HEK293 (cell line): ENCODE data around the gene IL17D.

Source experiments
- CTCF ChIA-PET: fragments of 350-600 bp; formaldehyde crosslinking; extraction: SDS; loops from one replicate; lab custom pipeline; 2021; ENCODE audit warnings: antibody characterized with exemption; lab: Yijun Ruan, JAX
- POLR2A ChIA-PET: fragments of 300-600 bp; formaldehyde crosslinking; extraction: SDS; loops from one replicate; lab custom pipeline; 2020; ENCODE audit warnings: antibody characterized with exemption, inconsistent platforms; lab: Yijun Ruan, JAX
- H3K27ac ChIP-seq: fragments of 200-500 bp; sonication (Bioruptor generic); 2 replicates; pipeline ENCODE4 v1.5.1; 2014; ENCODE audit warnings: low read depth, low read length, control low read depth, inconsistent platforms; ENCODE audit errors: extremely low read depth
- H3K36me3 ChIP-seq, 2 experiments: fragments of 200-500 bp in 1 of 2; sonication (Bioruptor generic) in 1 of 2; 1 replicate in 1 of 2; 2 replicates in 1 of 2; pipeline ENCODE4 v1.5.1; 2014 to 2017; ENCODE audit warnings: inconsistent platforms in 2 of 2, low read length in 2 of 2; ENCODE audit not compliant: control insufficient read depth in 2 of 2, insufficient read depth in 1 of 2
- H3K4me1 ChIP-seq: fragments of 200-500 bp; sonication (Bioruptor generic); 2 replicates; pipeline ENCODE4 v1.5.1; 2014; ENCODE audit warnings: mild to moderate bottlenecking, low read length, inconsistent platforms; ENCODE audit not compliant: control insufficient read depth, insufficient read depth
- H3K4me3 ChIP-seq: 2 replicates; pipeline ENCODE4 v1.5.1; 2011; ENCODE audit warnings: low read depth, mild to moderate bottlenecking, control low read depth, low read length, moderate library complexity
- H3K9me3 ChIP-seq: fragments of 200-500 bp; sonication (Bioruptor generic); 2 replicates; pipeline ENCODE4 v1.5.1; 2014; ENCODE audit warnings: low read depth, low read length, inconsistent platforms; ENCODE audit not compliant: control insufficient read depth, insufficient read depth
- HOXC10 ChIP-seq: sonication (generic); formaldehyde crosslinking; IDR thresholded peaks from 2 replicates; pipeline ENCODE4 v1.8.1; 2023; ENCODE audit warnings: mild to moderate bottlenecking, missing genetic modification reagents
- HOXD13 ChIP-seq: sonication (generic); formaldehyde crosslinking; IDR thresholded peaks from 2 replicates; pipeline ENCODE4 v1.8.0; 2022; ENCODE audit warnings: missing genetic modification reagents, borderline replicate concordance
- KLF16 ChIP-seq: fragments of 450-650 bp; formaldehyde crosslinking; IDR thresholded peaks from 2 replicates; pipeline ENCODE4 v1.5.1; 2017; ENCODE audit warnings: missing biosample characterization, missing genetic modification characterization
- REPIN1 ChIP-seq: fragments of 450-650 bp; formaldehyde crosslinking; IDR thresholded peaks from 2 replicates; pipeline ENCODE4 v1.5.1; 2017; ENCODE audit warnings: missing biosample characterization, missing genetic modification characterization, low read depth
- TRIM28 ChIP-seq: IDR thresholded peaks from 2 replicates; pipeline ENCODE4 v1.6.1; 2011; ENCODE audit warnings: low read length, control low read depth, borderline replicate concordance
- ZFP37 ChIP-seq: fragments of 450-650 bp; formaldehyde crosslinking; IDR thresholded peaks from 2 replicates; pipeline ENCODE4 v1.5.1; 2016; ENCODE audit warnings: missing biosample characterization, missing genetic modification characterization
- ZIC2 ChIP-seq: fragments of 450-650 bp; formaldehyde crosslinking; IDR thresholded peaks from 2 replicates; pipeline ENCODE4 v1.5.1; 2016; ENCODE audit warnings: missing biosample characterization, missing genetic modification characterization
- ZNF138 ChIP-seq: fragments of 450-650 bp; formaldehyde crosslinking; IDR thresholded peaks from 2 replicates; pipeline ENCODE4 v1.5.1; 2016; ENCODE audit warnings: missing biosample characterization, missing genetic modification characterization, borderline replicate concordance
- ZNF184 ChIP-seq: fragments of 450-650 bp; IDR thresholded peaks from 2 replicates; pipeline ENCODE4 v1.5.1; 2018; ENCODE audit warnings: missing biosample characterization, mild to moderate bottlenecking, missing genetic modification characterization
- ZNF221 ChIP-seq: fragments of 450-650 bp; formaldehyde crosslinking; IDR thresholded peaks from 2 replicates; pipeline ENCODE4 v1.5.1; 2017; ENCODE audit warnings: missing biosample characterization, missing genetic modification characterization, borderline replicate concordance
- ZNF266 ChIP-seq: fragments of 450-650 bp; formaldehyde crosslinking; IDR thresholded peaks from 2 replicates; pipeline ENCODE4 v1.5.1; 2016; ENCODE audit warnings: missing biosample characterization, missing genetic modification characterization, low read depth
- ZNF302 ChIP-seq: fragments of 450-650 bp; formaldehyde crosslinking; IDR thresholded peaks from 2 replicates; pipeline ENCODE4 v1.5.1; 2016; ENCODE audit warnings: missing biosample characterization, missing genetic modification characterization, low read depth
- ZNF324 ChIP-seq: fragments of 450-650 bp; formaldehyde crosslinking; IDR thresholded peaks from 2 replicates; pipeline ENCODE4 v1.5.1; 2016; ENCODE audit warnings: missing biosample characterization, missing genetic modification characterization
- ZNF394 ChIP-seq: fragments of 450-650 bp; formaldehyde crosslinking; IDR thresholded peaks from 2 replicates; pipeline ENCODE4 v1.5.1; 2016; ENCODE audit warnings: missing biosample characterization, missing genetic modification characterization, mild to moderate bottlenecking, moderate library complexity, borderline replicate concordance
- ZNF521 ChIP-seq: fragments of 450-650 bp; formaldehyde crosslinking; IDR thresholded peaks from 2 replicates; pipeline ENCODE4 v1.5.1; 2017; ENCODE audit warnings: missing biosample characterization, mild to moderate bottlenecking, missing genetic modification characterization
- ZNF544 ChIP-seq: fragments of 450-650 bp; formaldehyde crosslinking; IDR thresholded peaks from 2 replicates; pipeline ENCODE4 v1.5.0; 2017; ENCODE audit warnings: missing biosample characterization, missing genetic modification characterization
- ZNF623 ChIP-seq: fragments of 450-650 bp; formaldehyde crosslinking; IDR thresholded peaks from 2 replicates; pipeline ENCODE4 v1.5.1; 2016; ENCODE audit warnings: missing biosample characterization, missing genetic modification characterization
- ZNF626 ChIP-seq: fragments of 450-650 bp; sonication (Bioruptor Pico); formaldehyde crosslinking; IDR thresholded peaks from 2 replicates; pipeline ENCODE4 v1.5.1; 2018; ENCODE audit warnings: missing biosample characterization, missing genetic modification characterization, inconsistent platforms
- ZNF837 ChIP-seq: fragments of 450-650 bp; formaldehyde crosslinking; IDR thresholded peaks from 2 replicates; pipeline ENCODE4 v1.5.1; 2016; ENCODE audit warnings: missing biosample characterization, missing genetic modification characterization
- ZSCAN30 ChIP-seq: fragments of 450-650 bp; IDR thresholded peaks from 2 replicates; pipeline ENCODE4 v1.5.1; 2018; ENCODE audit warnings: missing biosample characterization, mild to moderate bottlenecking, missing genetic modification characterization, moderate library complexity
- TF ChIP-seq, protein P1 (sequence below): fragments of 450-650 bp; formaldehyde crosslinking; IDR thresholded peaks from 2 replicates; pipeline ENCODE4 v1.5.1; 2017; ENCODE audit warnings: missing biosample characterization, missing genetic modification characterization
- TF ChIP-seq, protein P2 (sequence below): fragments of 450-650 bp; formaldehyde crosslinking; IDR thresholded peaks from 2 replicates; pipeline ENCODE4 v1.5.1; 2016; ENCODE audit warnings: missing biosample characterization, missing genetic modification characterization
- TF ChIP-seq, protein P3 (sequence below): fragments of 450-650 bp; formaldehyde crosslinking; IDR thresholded peaks from 2 replicates; pipeline ENCODE4 v1.5.1; 2016; ENCODE audit warnings: missing biosample characterization, missing genetic modification characterization

Gene IL17D

DNA sequence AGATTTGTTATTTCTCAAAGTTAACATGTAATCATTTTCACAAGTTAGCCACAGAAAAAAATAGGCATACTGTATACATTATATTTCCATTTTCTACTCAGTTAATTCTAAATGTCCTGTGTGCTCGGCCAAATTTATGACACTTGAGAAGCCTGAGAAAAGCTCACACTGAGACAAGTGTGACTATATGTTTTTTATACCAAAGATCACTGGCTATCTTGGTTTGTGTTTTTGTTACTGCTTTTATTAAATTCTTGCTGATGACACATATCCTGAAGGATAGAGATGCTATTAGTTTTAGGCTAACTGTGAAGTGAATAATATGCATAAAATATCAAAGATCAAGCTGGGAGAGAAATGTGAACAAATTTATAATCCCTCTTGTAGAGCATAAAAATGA, 49.3 kb upstream of the IL17D start:
- no peak for TF ChIP-seq ZNF266 (tag by site-specific recombination)
- TF ChIP-seq, all 188 proteins: peak for 0
- Histone ChIP-seq H3K4me3 (no peak overlapping the region), H3K27ac (no peak overlapping the region), H3K36me3 (peaks cover 0 to 4% of the 10 kb centered on the region in 2 experiments; a peak in 1 of 3 replicates), H3K9me3 (no peaks in the 10 kb centered on the region), H3K4me1 (no peaks in the 10 kb centered on the region)
- ChIA-PET CTCF (interaction anchor here (0.5 kb wide), 1 partner anchor 36 kb away, joined by 4 read pairs; no protein-coding TSS in a partner anchor), POLR2A (no interaction called here)

DNA sequence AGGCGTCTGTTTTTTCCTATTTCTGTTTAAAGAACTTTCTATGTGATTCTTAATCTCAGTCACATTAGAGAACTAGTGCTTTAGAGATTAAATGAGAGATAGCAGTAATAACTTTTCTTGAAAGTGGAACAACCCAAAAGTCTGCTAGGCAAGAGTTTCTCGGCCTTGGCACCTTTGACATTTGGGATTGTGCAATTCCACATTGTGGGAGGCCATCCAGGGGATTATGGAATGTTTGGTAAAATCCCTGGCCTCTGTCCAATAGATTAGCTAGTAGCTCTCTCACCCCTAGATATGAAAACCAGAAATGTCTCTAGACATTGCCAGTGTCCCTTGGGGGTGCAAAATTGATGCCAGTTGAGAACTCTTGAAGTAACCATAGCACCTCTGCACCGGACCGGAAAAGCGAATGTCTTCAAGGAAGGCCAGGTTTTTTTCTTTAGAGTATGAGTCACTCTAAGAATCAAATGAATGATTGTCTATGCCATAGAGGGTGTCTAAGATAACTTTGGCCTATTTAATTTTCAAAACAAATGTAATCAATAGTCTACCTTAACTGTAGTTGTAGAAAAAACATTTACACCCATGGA, 45.0 kb upstream of the IL17D start:
- Histone ChIP-seq H3K27ac (no peak overlapping the region), H3K9me3 (no peaks in the 10 kb centered on the region), H3K36me3 (peaks cover 0 to 9% of the 10 kb centered on the region in 2 experiments; a peak in 1 of 3 replicates), H3K4me1 (no peaks in the 10 kb centered on the region), H3K4me3 (no peak overlapping the region)
- ChIA-PET CTCF (no interaction called here), POLR2A (no interaction called here)
- TF ChIP-seq HOXC10 (CRISPR knock-in tag): no peak
- no peak for TF ChIP-seq ZNF394 (tag by site-specific recombination)

DNA sequence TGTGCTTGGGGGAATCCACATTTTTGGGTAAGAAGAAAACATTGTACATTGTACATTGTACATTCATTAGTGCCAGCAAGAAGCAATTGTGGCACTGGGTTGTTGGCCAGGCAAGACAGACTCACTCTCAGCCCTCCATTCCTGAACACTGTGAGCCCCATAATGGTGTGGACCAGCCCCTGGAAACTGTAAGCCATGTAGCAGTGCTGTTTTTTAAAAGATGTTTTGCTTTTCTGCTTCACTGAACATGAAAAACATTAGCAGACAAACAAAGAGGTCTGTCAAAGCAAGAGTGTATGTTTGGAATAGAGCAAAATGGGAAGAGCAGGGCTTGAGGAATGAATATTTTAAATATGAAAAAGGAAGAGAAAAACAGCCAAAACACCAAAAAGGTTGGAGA, 39.1 kb upstream of the IL17D start:
- POLR2A ChIA-PET: no interaction called here
- Histone ChIP-seq H3K4me3 (no peak overlapping the region), H3K36me3 (peaks cover 0 to 5% of the 10 kb centered on the region in 2 experiments; a peak in 1 of 3 replicates), H3K27ac (no peak overlapping the region), H3K9me3 (no peaks in the 10 kb centered on the region)
- TF ChIP-seq ZNF521 (no peak), ZNF626 (tag by site-specific recombination) (no peak), ZNF138 (tag by site-specific recombination) (no peak), ZNF544 (no peak), KLF16 (tag by site-specific recombination) (no peak), ZNF623 (no peak), REPIN1 (tag by site-specific recombination) (no peak), ZSCAN30 (tag by site-specific recombination) (no peak), TRIM28 (no peak), ZNF837 (tag by site-specific recombination) (no peak)
- TF ChIP-seq, protein P1, sequence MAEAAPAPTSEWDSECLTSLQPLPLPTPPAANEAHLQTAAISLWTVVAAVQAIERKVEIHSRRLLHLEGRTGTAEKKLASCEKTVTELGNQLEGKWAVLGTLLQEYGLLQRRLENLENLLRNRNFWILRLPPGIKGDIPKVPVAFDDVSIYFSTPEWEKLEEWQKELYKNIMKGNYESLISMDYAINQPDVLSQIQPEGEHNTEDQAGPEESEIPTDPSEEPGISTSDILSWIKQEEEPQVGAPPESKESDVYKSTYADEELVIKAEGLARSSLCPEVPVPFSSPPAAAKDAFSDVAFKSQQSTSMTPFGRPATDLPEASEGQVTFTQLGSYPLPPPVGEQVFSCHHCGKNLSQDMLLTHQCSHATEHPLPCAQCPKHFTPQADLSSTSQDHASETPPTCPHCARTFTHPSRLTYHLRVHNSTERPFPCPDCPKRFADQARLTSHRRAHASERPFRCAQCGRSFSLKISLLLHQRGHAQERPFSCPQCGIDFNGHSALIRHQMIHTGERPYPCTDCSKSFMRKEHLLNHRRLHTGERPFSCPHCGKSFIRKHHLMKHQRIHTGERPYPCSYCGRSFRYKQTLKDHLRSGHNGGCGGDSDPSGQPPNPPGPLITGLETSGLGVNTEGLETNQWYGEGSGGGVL (tag by site-specific recombination): no peak
- TF ChIP-seq, all 188 proteins: peak for 0
- no peaks in the 10 kb centered on the region for H3K4me1 ChIP-seq
- CTCF ChIA-PET: no interaction called here

DNA sequence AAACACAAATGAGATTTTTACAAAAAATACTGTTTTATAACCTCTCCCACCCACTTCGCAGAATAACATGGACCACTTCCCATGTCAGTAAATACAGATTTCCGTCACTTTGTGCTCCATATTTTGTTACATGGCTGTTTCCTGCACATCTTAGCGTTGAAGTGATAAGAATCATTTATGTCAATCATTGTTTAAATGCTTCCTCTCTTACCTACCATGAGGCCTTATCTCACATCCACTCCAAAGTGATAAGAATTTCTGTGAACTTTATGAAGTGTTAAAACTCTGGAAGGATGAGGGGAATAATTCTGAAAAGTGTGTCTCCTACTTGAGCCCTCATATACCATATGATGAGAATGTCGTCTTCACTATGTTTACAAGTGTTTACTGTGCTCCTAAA, 36.6 kb upstream of the IL17D start:
- no peak overlapping the region for H3K27ac ChIP-seq
- H3K9me3 ChIP-seq: no peaks in the 10 kb centered on the region
- H3K36me3 ChIP-seq: no peaks in the 10 kb centered on the region
- POLR2A ChIA-PET: no interaction called here
- no peaks in the 10 kb centered on the region for H3K4me1 ChIP-seq
- no peak overlapping the region for H3K4me3 ChIP-seq
- CTCF ChIA-PET: no interaction called here
- no peak for TF ChIP-seq ZNF302 (tag by site-specific recombination)
- TF ChIP-seq ZFP37: no peak
- no peak for TF ChIP-seq ZSCAN30 (tag by site-specific recombination)
- TF ChIP-seq ZNF184 (tag by site-specific recombination): no peak
- no peak for TF ChIP-seq HOXD13 (CRISPR knock-in tag)
- TF ChIP-seq, protein P2, sequence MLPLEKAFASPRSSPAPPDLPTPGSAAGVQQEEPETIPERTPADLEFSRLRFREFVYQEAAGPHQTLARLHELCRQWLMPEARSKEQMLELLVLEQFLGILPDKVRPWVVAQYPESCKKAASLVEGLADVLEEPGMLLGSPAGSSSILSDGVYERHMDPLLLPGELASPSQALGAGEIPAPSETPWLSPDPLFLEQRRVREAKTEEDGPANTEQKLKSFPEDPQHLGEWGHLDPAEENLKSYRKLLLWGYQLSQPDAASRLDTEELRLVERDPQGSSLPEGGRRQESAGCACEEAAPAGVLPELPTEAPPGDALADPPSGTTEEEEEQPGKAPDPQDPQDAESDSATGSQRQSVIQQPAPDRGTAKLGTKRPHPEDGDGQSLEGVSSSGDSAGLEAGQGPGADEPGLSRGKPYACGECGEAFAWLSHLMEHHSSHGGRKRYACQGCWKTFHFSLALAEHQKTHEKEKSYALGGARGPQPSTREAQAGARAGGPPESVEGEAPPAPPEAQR (tag by site-specific recombination): no peak
- no peak for TF ChIP-seq ZNF221 (tag by site-specific recombination)
- no peak for TF ChIP-seq ZNF324 (tag by site-specific recombination)
- TF ChIP-seq ZIC2 (tag by site-specific recombination): no peak
- TF ChIP-seq, protein P3, sequence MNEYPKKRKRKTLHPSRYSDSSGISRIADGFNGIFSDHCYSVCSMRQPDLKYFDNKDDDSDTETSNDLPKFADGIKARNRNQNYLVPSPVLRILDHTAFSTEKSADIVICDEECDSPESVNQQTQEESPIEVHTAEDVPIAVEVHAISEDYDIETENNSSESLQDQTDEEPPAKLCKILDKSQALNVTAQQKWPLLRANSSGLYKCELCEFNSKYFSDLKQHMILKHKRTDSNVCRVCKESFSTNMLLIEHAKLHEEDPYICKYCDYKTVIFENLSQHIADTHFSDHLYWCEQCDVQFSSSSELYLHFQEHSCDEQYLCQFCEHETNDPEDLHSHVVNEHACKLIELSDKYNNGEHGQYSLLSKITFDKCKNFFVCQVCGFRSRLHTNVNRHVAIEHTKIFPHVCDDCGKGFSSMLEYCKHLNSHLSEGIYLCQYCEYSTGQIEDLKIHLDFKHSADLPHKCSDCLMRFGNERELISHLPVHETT (tag by site-specific recombination): no peak
